Stimulated activated CD8-positive, alpha-beta memory T cell treated with anti-CD3 and anti-CD28 coated beads, Interleukin-4, amount 100 ng/mL, for 24 hours (primary cell): Measurements from ENCODE around the gene TSFM.

Source experiments
- DNase-seq: peaks from one replicate; pipeline ENCODE4 v3.0.0-alpha.2; 2020; ENCODE audit warnings: low read depth

TSFM gene

GRCh38 chr12:57782608-57783465, at the start of gene TSFM:
Gene TSFM (plus strand): TSS chr12:57782787. CDS start chr12:57782802, 15 bp downstream.
- DNase-seq = peak; percentile 96

GRCh38 chr12:57733928-57734327, 48.7 kb upstream of the TSFM start:
- no peak for DNase-seq

GRCh38 chr12:57734591-57734990, 48.0 kb upstream of the TSFM start:
- no peak for DNase-seq

GRCh38 chr12:57735198-57735855, 47.3 kb upstream of the TSFM start:
- DNase-seq = no peak

GRCh38 chr12:57735952-57736740, 46.4 kb upstream of the TSFM start:
- DNase-seq = no peak

GRCh38 chr12:57736741-57737466, 45.7 kb upstream of the TSFM start:
- no peak for DNase-seq

- no peak for DNase-seq
Observed at GRCh38 chr12:57737467-57738460, 44.8 kb upstream of the TSFM start.

- no peak for DNase-seq
Observed at GRCh38 chr12:57738661-57739237, 43.8 kb upstream of the TSFM start, which contains the start of gene AGAP2. Gene AGAP2 (minus strand): TSS chr12:57738742. CDS start chr12:57738246, 496 bp downstream.

- DNase-seq = no peak
Observed at GRCh38 chr12:57739387-57739786, 43.2 kb upstream of the TSFM start.

- DNase-seq = no peak
Observed at GRCh38 chr12:57739914-57740538, 42.6 kb upstream of the TSFM start.

GRCh38 chr12:57740656-57741412, 41.8 kb upstream of the TSFM start:
- DNase-seq = peak; percentile 64

GRCh38 chr12:57741413-57741789, 41.2 kb upstream of the TSFM start:
- no peak for DNase-seq

GRCh38 chr12:57741844-57742738, 40.5 kb upstream of the TSFM start:
- DNase-seq = peak; percentile 68

- no peak for DNase-seq
Observed at GRCh38 chr12:57743769-57744168, 38.8 kb upstream of the TSFM start.

- peak; percentile 58 for DNase-seq
Observed at GRCh38 chr12:57744194-57744776, 38.3 kb upstream of the TSFM start.

GRCh38 chr12:57744777-57745484, 37.7 kb upstream of the TSFM start, which contains the start of gene TSPAN31:
Gene TSPAN31 (plus strand): TSS chr12:57745039. CDS start chr12:57745155, 116 bp downstream.
- DNase-seq = peak; percentile 92

- DNase-seq = no peak
Observed at GRCh38 chr12:57745485-57745881, 37.1 kb upstream of the TSFM start.
